HEK293T (cell line): ENCODE results near the gene KLF7.

Experiments used
- BHLHE40 ChIP-seq: fragments of 450-650 bp; IDR thresholded peaks from 2 replicates; pipeline ENCODE4 v1.6.1; 2016; ENCODE audit warnings: mild to moderate bottlenecking, moderate library complexity, borderline replicate concordance
- FOXA1 ChIP-seq: fragments of 450-650 bp; IDR thresholded peaks from 2 replicates; pipeline ENCODE4 v1.6.1; 2016; ENCODE audit warnings: mild to moderate bottlenecking
- FOXM1 ChIP-seq: fragments of 450-650 bp; IDR thresholded peaks from 2 replicates; pipeline ENCODE4 v1.6.1; 2017; ENCODE audit warnings: mild to moderate bottlenecking, borderline replicate concordance
- L3MBTL2 ChIP-seq: fragments of 450-650 bp; conservative IDR thresholded peaks from 2 replicates; pipeline ENCODE4 v1.6.1; 2016; ENCODE audit warnings: mild to moderate bottlenecking
- NFRKB ChIP-seq: fragments of 450-650 bp; IDR thresholded peaks from 2 replicates; pipeline ENCODE4 v1.6.1; 2016; ENCODE audit warnings: mild to moderate bottlenecking, moderate library complexity
- SUZ12 ChIP-seq: fragments of 450-650 bp; IDR thresholded peaks from 2 replicates; pipeline ENCODE4 v1.6.1; 2016; ENCODE audit warnings: mild to moderate bottlenecking
- TARDBP ChIP-seq: fragments of 450-650 bp; IDR thresholded peaks from 2 replicates; pipeline ENCODE4 v1.6.1; 2016

- TF ChIP-seq NFRKB (no peak), FOXA1 (no peak), TARDBP (no peak), BHLHE40 (no peak), SUZ12 (no peak), L3MBTL2 (no peak), FOXM1 (no peak)
Measured at GRCh38 chr2:207041279-207041678, 124.5 kb downstream of the KLF7 start.
